Neuronal stem cell (in vitro differentiated cells): ENCODE data around the gene ZSWIM1.
A peak's percentile ranks its signal among the peaks of the same experiment; 100 is the strongest.

ENCODE experiments used
- DNase-seq: peaks from one replicate; pipeline ENCODE4 v3.0.0-alpha.2; 2013; ENCODE audit warnings: low spot score
- H2AFZ ChIP-seq: one replicate; pipeline ENCODE4 v1.6.1; 2013; ENCODE audit warnings: mild to moderate bottlenecking, low read length, inconsistent platforms
- H2AK5ac ChIP-seq: 2 replicates; pipeline ENCODE4 v1.6.1; 2013; ENCODE audit warnings: low read depth, mild to moderate bottlenecking, inconsistent platforms, low read length, moderate library complexity, mixed read lengths
- H2BK120ac ChIP-seq: 2 replicates; pipeline ENCODE4 v1.6.1; 2013; ENCODE audit warnings: low read depth, mild to moderate bottlenecking, inconsistent platforms, low read length, moderate library complexity, mixed read lengths
- H2BK12ac ChIP-seq: one replicate; pipeline ENCODE4 v1.6.1; 2013; ENCODE audit warnings: low read length, inconsistent platforms
- H2BK15ac ChIP-seq: 2 replicates; pipeline ENCODE4 v1.6.1; 2013; ENCODE audit warnings: mild to moderate bottlenecking, low read length, inconsistent platforms, mixed read lengths
- H2BK5ac ChIP-seq: one replicate; pipeline ENCODE4 v1.6.1; 2013; ENCODE audit warnings: inconsistent platforms, mild to moderate bottlenecking, low read length, moderate library complexity
- H3K14ac ChIP-seq: one replicate; pipeline ENCODE4 v1.6.1; 2013; ENCODE audit warnings: low read length, inconsistent platforms
- H3K18ac ChIP-seq: 2 replicates; pipeline ENCODE4 v1.6.1; 2013; ENCODE audit warnings: low read length, inconsistent platforms
- H3K23ac ChIP-seq: 2 replicates; pipeline ENCODE4 v1.6.1; 2013; ENCODE audit warnings: low read depth, mild to moderate bottlenecking, mixed read lengths, low read length, inconsistent platforms; ENCODE audit not compliant: poor library complexity
- H3K27ac ChIP-seq: replicated peaks from 3 replicates; pipeline ENCODE4 v1.5.1; 2013; ENCODE audit warnings: low read length, inconsistent platforms
- H3K27me3 ChIP-seq, 3 experiments: 2 replicates each; pipeline ENCODE4 v1.6.1; 2013; ENCODE audit warnings: low read length in 3 of 3, mild to moderate bottlenecking in 2 of 3, inconsistent platforms in 1 of 3, low read depth in 1 of 3, mixed read lengths in 1 of 3, moderate library complexity in 1 of 3; ENCODE audit not compliant: control insufficient read depth in 3 of 3, insufficient read depth in 3 of 3
- H3K36me3 ChIP-seq, 2 donors: replicated peaks in 1 of 2; 2 replicates each; pipeline ENCODE4 v1.6.1; 2013; ENCODE audit warnings: low read length in 2 of 2; ENCODE audit not compliant: control insufficient read depth in 2 of 2, insufficient read depth in 2 of 2
- H3K4ac ChIP-seq: 2 replicates; pipeline ENCODE4 v1.6.1; 2013; ENCODE audit warnings: inconsistent platforms, mild to moderate bottlenecking, low read length, moderate library complexity
- H3K4me1 ChIP-seq, 2 donors: 1 replicate in 1 of 2; 2 replicates in 1 of 2; pipeline ENCODE4 v1.6.1; 2013; ENCODE audit warnings: low read length in 2 of 2, low read depth in 1 of 2; ENCODE audit not compliant: control insufficient read depth in 2 of 2, insufficient read depth in 1 of 2
- H3K4me2 ChIP-seq: one replicate; pipeline ENCODE4 v1.6.1; 2013; ENCODE audit warnings: mild to moderate bottlenecking, low read length, inconsistent platforms; ENCODE audit not compliant: insufficient read depth, poor library complexity, severe bottlenecking
- H3K4me3 ChIP-seq, 2 donors: 2 replicates each; pipeline ENCODE4 v1.5.1; 2013; ENCODE audit warnings: low read length in 2 of 2, mild to moderate bottlenecking in 2 of 2, inconsistent platforms in 1 of 2, moderate library complexity in 1 of 2
- H3K79me1 ChIP-seq: one replicate; pipeline ENCODE4 v1.6.1; 2013; ENCODE audit warnings: low read depth, mild to moderate bottlenecking, inconsistent platforms, low read length, moderate library complexity
- H3K9ac ChIP-seq: one replicate; pipeline ENCODE4 v1.6.1; 2013; ENCODE audit warnings: mild to moderate bottlenecking, low read depth, low read length, inconsistent platforms; ENCODE audit not compliant: poor library complexity
- H3K9me3 ChIP-seq, 2 donors: replicated peaks in 1 of 2; 2 replicates each; pipeline versions ENCODE3 to v1.6.1; 2013; ENCODE audit warnings: low read length in 2 of 2, mild to moderate bottlenecking in 2 of 2, inconsistent platforms in 1 of 2, low read depth in 1 of 2, mixed read lengths in 1 of 2, moderate library complexity in 1 of 2; ENCODE audit not compliant: control insufficient read depth in 2 of 2, insufficient read depth in 1 of 2
- H4K8ac ChIP-seq: one replicate; pipeline ENCODE4 v1.6.1; 2013; ENCODE audit warnings: low read depth, mild to moderate bottlenecking, inconsistent platforms, low read length, moderate library complexity
- H4K91ac ChIP-seq: one replicate; pipeline ENCODE4 v1.6.1; 2013; ENCODE audit warnings: low read length, low read depth, mild to moderate bottlenecking, inconsistent platforms; ENCODE audit not compliant: poor library complexity
- WGBS, 2 donors: extraction: QIAGEN DNeasy Blood & Tissue Kit; methylation state at CpG; one replicate each; pipeline ENCODE4 v1.1.7; 2013; ENCODE audit warnings: missing lambda C conversion rate in 2 of 2, mixed read lengths in 1 of 2; ENCODE audit not compliant: insufficient read length in 2 of 2, insufficient replicate concordance in 1 of 2; ENCODE audit errors: extremely low coverage in 2 of 2; 5-methylcytosine and 5-hydroxymethylcytosine counted together

Gene ZSWIM1

GRCh38 chr20:45892049-45892825 is 11.2 kb downstream of the ZSWIM1 start:
- Histone ChIP-seq H2BK12ac (no peak overlapping the region), H3K4ac (no peak overlapping the region), H3K9ac (peak overlapping the region; percentile 12), H3K79me1 (peaks cover 2% of the 10 kb centered on the region), H4K91ac (no peak overlapping the region), H4K8ac (no peak overlapping the region), H3K4me1 (peaks cover 5 to 6% of the 10 kb centered on the region in 2 donors), H3K18ac (no peak overlapping the region), H3K23ac (no peak overlapping the region), H3K14ac (no peak overlapping the region), H3K4me3 (peak overlapping the region in 1 of 2 donors; percentile 66), H3K27ac (no peak overlapping the region), H3K36me3 (peaks cover 7 to 34% of the 10 kb centered on the region in 2 donors), H2BK120ac (no peak overlapping the region), H3K27me3 (peaks cover 0 to 7% (median 0%) of the 10 kb centered on the region in 3 experiments), H2BK15ac (no peak overlapping the region), H3K9me3 (no peaks in the 10 kb centered on the region), H2AFZ (peak overlapping the region; percentile 90), H2AK5ac (no peak overlapping the region), H2BK5ac (peak overlapping the region; percentile 62), H3K4me2 (no peak overlapping the region)
- WGBS, 2 donors = no CpG with 5 or more reads among the region's 9 CpGs
- DNase-seq = no peak

- Histone ChIP-seq H3K9ac (peak overlapping the region; percentile 12), H4K91ac (no peak overlapping the region), H3K79me1 (peaks cover 2% of the 10 kb centered on the region), H2BK15ac (no peak overlapping the region), H3K18ac (no peak overlapping the region), H3K4ac (no peak overlapping the region), H3K4me3 (no peak overlapping the region), H3K27ac (no peak overlapping the region), H3K14ac (no peak overlapping the region), H2BK12ac (no peak overlapping the region), H3K4me2 (no peak overlapping the region), H2AFZ (no peak overlapping the region), H2BK120ac (no peak overlapping the region), H3K4me1 (peaks cover 5 to 6% of the 10 kb centered on the region in 2 donors), H3K23ac (no peak overlapping the region), H3K36me3 (peaks cover 13 to 36% of the 10 kb centered on the region in 2 donors), H2BK5ac (peak overlapping the region; percentile 62), H3K9me3 (no peaks in the 10 kb centered on the region), H4K8ac (no peak overlapping the region), H2AK5ac (no peak overlapping the region), H3K27me3 (peaks cover 0 to 7% (median 0%) of the 10 kb centered on the region in 3 experiments)
- WGBS, 2 donors = no CpG with 5 or more reads among the region's 4 CpGs
- DNase-seq = no peak
These were observed 11.9 kb downstream of the ZSWIM1 start for GRCh38 chr20:45892828-45893500.

- no peak overlapping the region for H3K9ac ChIP-seq
- no peak overlapping the region for H3K4ac ChIP-seq
- H3K36me3 ChIP-seq = peaks cover 13 to 44% of the 10 kb centered on the region in 2 donors
- H2AK5ac ChIP-seq = no peak overlapping the region
- H3K79me1 ChIP-seq = peaks cover 2% of the 10 kb centered on the region
- H3K14ac ChIP-seq = no peak overlapping the region
- H2BK12ac ChIP-seq = no peak overlapping the region
- no peak overlapping the region for H2BK15ac ChIP-seq
- no peak overlapping the region for H3K4me3 ChIP-seq
- DNase-seq = no peak
- H4K91ac ChIP-seq = no peak overlapping the region
- H2AFZ ChIP-seq = no peak overlapping the region
- H3K27ac ChIP-seq = no peak overlapping the region
- no peak overlapping the region for H4K8ac ChIP-seq
- peaks cover 5 to 6% of the 10 kb centered on the region in 2 donors for H3K4me1 ChIP-seq
- no peaks in the 10 kb centered on the region for H3K9me3 ChIP-seq
- peaks cover 0 to 7% (median 0%) of the 10 kb centered on the region in 3 experiments for H3K27me3 ChIP-seq
- no CpG with 5 or more reads among the region's 4 CpGs for WGBS, 2 donors
- no peak overlapping the region for H3K18ac ChIP-seq
- no peak overlapping the region for H2BK5ac ChIP-seq
- H3K23ac ChIP-seq = no peak overlapping the region
- no peak overlapping the region for H3K4me2 ChIP-seq
- no peak overlapping the region for H2BK120ac ChIP-seq
These were observed 12.8 kb downstream of the ZSWIM1 start for GRCh38 chr20:45893831-45894230.

GRCh38 chr20:45894797-45895196 is 13.8 kb downstream of the ZSWIM1 start:
- Histone ChIP-seq H3K27me3 (peaks cover 0 to 7% (median 0%) of the 10 kb centered on the region in 3 experiments), H2BK15ac (no peak overlapping the region), H4K91ac (no peak overlapping the region), H3K36me3 (peaks cover 15 to 54% of the 10 kb centered on the region in 2 donors), H2BK12ac (no peak overlapping the region), H3K27ac (no peak overlapping the region), H3K4ac (no peak overlapping the region), H3K4me1 (peaks cover 5 to 6% of the 10 kb centered on the region in 2 donors), H2BK120ac (no peak overlapping the region), H2BK5ac (peak overlapping the region; percentile 42), H4K8ac (no peak overlapping the region), H2AFZ (no peak overlapping the region), H2AK5ac (no peak overlapping the region), H3K4me3 (no peak overlapping the region), H3K9me3 (no peaks in the 10 kb centered on the region), H3K23ac (peak overlapping the region; percentile 10), H3K18ac (no peak overlapping the region), H3K4me2 (no peak overlapping the region), H3K9ac (no peak overlapping the region), H3K14ac (no peak overlapping the region), H3K79me1 (peaks cover 2% of the 10 kb centered on the region)
- no CpG with 5 or more reads among the region's 12 CpGs for WGBS, 2 donors
- no peak for DNase-seq
